Suprapubic skin (tissue), 4 donors: Measurements from ENCODE around the gene SLC1A1. TPM values are rescaled to one million over a fixed set of nuclear protein-coding genes. Genes with fewer than 3 reads are reported as not detected.

ENCODE experiments used
- DNase-seq, 2 donors: peaks; one replicate each; pipeline ENCODE4 v3.0.0-alpha.2; 2019; ENCODE audit warnings: low spot score in 2 of 2
- H3K27ac ChIP-seq: fragments of 200-600 bp; sonication (generic); one replicate; pipeline ENCODE4 v1.5.1; 2019
- H3K27me3 ChIP-seq: fragments of 200-600 bp; sonication (generic); one replicate; pipeline ENCODE4 v1.5.1; 2019
- H3K36me3 ChIP-seq: fragments of 200-600 bp; sonication (generic); one replicate; pipeline ENCODE4 v1.5.1; 2019
- H3K4me1 ChIP-seq: fragments of 200-600 bp; sonication (generic); one replicate; pipeline ENCODE4 v1.5.1; 2019
- H3K4me3 ChIP-seq: fragments of 200-600 bp; sonication (generic); one replicate; pipeline ENCODE4 v1.5.1; 2019; ENCODE audit warnings: mild to moderate bottlenecking
- H3K9me3 ChIP-seq: fragments of 200-600 bp; sonication (generic); one replicate; pipeline ENCODE4 v1.5.1; 2019
- CTCF ChIP-seq, 2 donors: fragments of 200-600 bp in 1 of 2; fragments of 450-650 bp in 1 of 2; sonication (generic) in 1 of 2; IDR thresholded peaks; one replicate each; pipeline ENCODE4 v1.5.1; 2016 to 2019; ENCODE audit warnings: antibody characterized with exemption in 2 of 2, mild to moderate bottlenecking in 1 of 2, moderate library complexity in 1 of 2
- EP300 ChIP-seq: sonication (generic); formaldehyde crosslinking; IDR thresholded peaks from one replicate; pipeline ENCODE4 v1.6.1; 2017; ENCODE audit warnings: antibody characterized with exemption
- POLR2A ChIP-seq, 2 donors: fragments of 450-650 bp; IDR thresholded peaks; one replicate each; pipeline ENCODE4 v1.6.1; 2017; ENCODE audit warnings: antibody characterized with exemption in 2 of 2, mild to moderate bottlenecking in 2 of 2, moderate library complexity in 2 of 2
- POLR2AphosphoS5 ChIP-seq, 3 donors: sonication (generic); formaldehyde crosslinking; IDR thresholded peaks; one replicate each; pipeline ENCODE4 v1.6.1; 2017; ENCODE audit warnings: antibody characterized with exemption in 3 of 3
- WGBS: methylation state at CpG from one replicate; pipeline ENCODE4 v1.1.5; 2018; 5-methylcytosine and 5-hydroxymethylcytosine counted together
- total RNA-seq, 4 donors: library from RNA; depleted of rRNA; stranded (reverse); fragments of >200 nt; gene quantifications; one replicate each; pipeline ENCODE4 v1.1.0, GENCODE V29; 2016

The SLC1A1 gene
- total RNA-seq, 4 donors from 2014 or later = 1.0 to 2.4 (median 1.6) TPM

GRCh38 chr9:4503103-4503502 lies 12.8 kb downstream of the SLC1A1 start:
- H3K9me3 ChIP-seq = no peaks in the 10 kb centered on the region
- H3K4me3 ChIP-seq = no peak overlapping the region
- H3K4me1 ChIP-seq = no peaks in the 10 kb centered on the region
- no peaks in the 10 kb centered on the region for H3K36me3 ChIP-seq
- TF ChIP-seq POLR2AphosphoS5 (IDR thresholded peaks at IDR 0.05) (no peak), CTCF (IDR thresholded peaks at IDR 0.05) (no peak), POLR2A (IDR thresholded peaks at IDR 0.05) (no peak), EP300 (no peak)
- WGBS = 63% methylated on average over 2 of the region's 2 CpGs
- H3K27ac ChIP-seq = no peak overlapping the region
- H3K27me3 ChIP-seq = no peaks in the 10 kb centered on the region
- DNase-seq = no peak

GRCh38 chr9:4504250-4504649 lies 14.0 kb downstream of the SLC1A1 start:
- Histone ChIP-seq H3K9me3 (no peaks in the 10 kb centered on the region), H3K36me3 (no peaks in the 10 kb centered on the region), H3K27me3 (no peaks in the 10 kb centered on the region), H3K4me3 (no peak overlapping the region), H3K27ac (no peak overlapping the region), H3K4me1 (no peaks in the 10 kb centered on the region)
- DNase-seq = no peak
- 91% methylated on average over 4 of the region's 4 CpGs for WGBS
- TF ChIP-seq POLR2A (IDR thresholded peaks at IDR 0.05) (no peak), POLR2AphosphoS5 (IDR thresholded peaks at IDR 0.05) (no peak), CTCF (IDR thresholded peaks at IDR 0.05) (no peak), EP300 (no peak)

GRCh38 chr9:4506490-4506889 lies 16.2 kb downstream of the SLC1A1 start:
- no peaks in the 10 kb centered on the region for H3K36me3 ChIP-seq

GRCh38 chr9:4507306-4508130 lies 17.2 kb downstream of the SLC1A1 start:
- Histone ChIP-seq H3K4me1 (no peaks in the 10 kb centered on the region), H3K27me3 (no peaks in the 10 kb centered on the region), H3K36me3 (no peaks in the 10 kb centered on the region), H3K9me3 (no peaks in the 10 kb centered on the region), H3K27ac (no peak overlapping the region), H3K4me3 (no peak overlapping the region)
- TF ChIP-seq CTCF (IDR thresholded peaks at IDR 0.05) (no peak), EP300 (no peak), POLR2A (IDR thresholded peaks at IDR 0.05) (no peak), POLR2AphosphoS5 (IDR thresholded peaks at IDR 0.05) (no peak)
- WGBS = 91% methylated on average over 9 of the region's 9 CpGs
- DNase-seq = no peak

More at GRCh38 chr9:4506490-4506889, 16.2 kb downstream of the SLC1A1 start:
- WGBS = 90% methylated on average over 1 of the region's 1 CpG
- Histone ChIP-seq H3K4me1 (no peaks in the 10 kb centered on the region), H3K9me3 (no peaks in the 10 kb centered on the region), H3K27ac (no peak overlapping the region), H3K27me3 (no peaks in the 10 kb centered on the region), H3K4me3 (no peak overlapping the region)
- DNase-seq = no peak
- TF ChIP-seq POLR2AphosphoS5 (IDR thresholded peaks at IDR 0.05) (no peak), EP300 (no peak), POLR2A (IDR thresholded peaks at IDR 0.05) (no peak), CTCF (IDR thresholded peaks at IDR 0.05) (no peak)

- 74% methylated on average over 7 of the region's 7 CpGs for WGBS
- no peak overlapping the region for H3K4me3 ChIP-seq
- H3K9me3 ChIP-seq = no peaks in the 10 kb centered on the region
- no peaks in the 10 kb centered on the region for H3K27me3 ChIP-seq
- DNase-seq = no peak
- H3K36me3 ChIP-seq = no peaks in the 10 kb centered on the region
- H3K4me1 ChIP-seq = no peaks in the 10 kb centered on the region
- H3K27ac ChIP-seq = no peak overlapping the region
- TF ChIP-seq POLR2AphosphoS5 (IDR thresholded peaks at IDR 0.05) (no peak), EP300 (no peak), CTCF (IDR thresholded peaks at IDR 0.05) (no peak), POLR2A (IDR thresholded peaks at IDR 0.05) (no peak)
These were observed 18.1 kb downstream of the SLC1A1 start for GRCh38 chr9:4508246-4508906.
